ENCODE results near the gene MGAT5B. TPM values are rescaled to one million over a fixed set of nuclear protein-coding genes. Genes with fewer than 3 reads are reported as not detected.

MGAT5B gene
- total and polyA plus RNA-seq, 3 experiments from 2014 or later: 0.17 to 0.46 (median 0.40) TPM

DNA sequence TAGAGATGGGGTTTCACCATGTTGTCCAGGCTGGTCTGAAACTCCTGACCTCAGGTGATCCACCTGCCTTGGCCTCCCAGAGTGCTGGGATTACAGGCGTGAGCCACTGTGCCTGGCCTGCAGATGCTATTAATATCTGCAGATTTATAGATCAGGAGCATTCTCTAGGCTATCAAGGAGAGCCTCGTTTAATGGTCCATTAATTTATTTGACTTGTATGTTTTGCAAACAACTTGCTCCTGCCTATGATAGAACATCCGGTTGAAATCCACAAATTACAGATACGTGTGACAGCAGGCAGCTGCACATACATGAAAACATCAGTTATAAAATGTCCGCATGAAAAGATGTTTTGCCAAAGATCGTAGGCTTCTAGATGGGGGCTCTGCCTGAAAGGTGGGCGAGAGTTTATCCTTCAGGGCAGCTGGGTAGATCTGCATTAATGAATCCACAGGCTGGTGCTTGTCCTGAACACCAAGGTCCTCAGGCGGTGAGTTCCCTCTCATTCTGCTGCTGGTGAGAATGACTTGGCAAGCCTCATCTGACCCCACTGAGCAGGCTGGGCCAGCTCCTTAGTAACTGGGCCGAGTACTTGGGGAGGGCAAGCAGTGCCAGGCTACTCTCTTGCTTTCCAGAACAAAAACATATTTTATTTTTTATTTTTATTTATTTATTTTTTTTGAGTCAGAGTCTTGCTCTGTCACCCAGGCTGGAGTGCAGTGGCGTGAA lies 37.1 kb upstream of the MGAT5B start:
- CTCF ChIA-PET: no interaction called here

DNA sequence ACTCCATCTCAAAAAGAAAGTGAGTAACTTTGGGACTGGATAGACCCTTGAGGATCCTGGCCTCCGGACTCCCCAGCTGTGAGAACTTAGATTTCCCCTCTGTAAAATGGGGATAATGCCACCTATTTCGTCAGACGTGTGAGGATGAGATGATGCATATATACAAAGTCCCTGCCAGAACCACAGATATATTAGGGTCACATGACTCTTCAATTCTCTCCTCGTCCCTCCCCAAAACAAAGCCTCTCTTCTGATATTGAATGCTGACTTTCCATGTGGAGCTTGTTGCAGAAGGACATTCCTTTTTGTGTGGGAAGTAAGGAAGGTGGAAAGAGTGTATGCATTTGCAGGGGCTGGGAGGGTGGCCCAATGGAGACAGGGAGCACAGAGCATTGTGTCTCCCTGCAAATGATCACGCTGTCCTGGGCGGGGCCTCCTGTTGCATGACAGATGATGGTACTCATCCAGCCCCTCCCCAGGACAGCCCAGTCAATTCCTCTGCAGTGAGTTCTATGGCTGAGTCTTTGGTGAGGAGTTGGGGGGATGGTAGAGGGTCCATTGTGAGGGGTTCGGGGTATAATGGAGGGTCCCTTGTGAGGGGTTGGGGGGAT lies 35.1 kb upstream of the MGAT5B start:
- H3K36me3 Mint-ChIP-seq: no peaks in the 10 kb centered on the region

More for the DNA sequence above, 37.1 kb upstream of the MGAT5B start:
- no peak for DNase-seq
- Mint-ChIP-seq H3K36me3 (no peaks in the 10 kb centered on the region), H3K27ac (peak overlapping the region in 1 of 8 donors; percentile 15), H3K9me3 (no peaks in the 10 kb centered on the region), H3K4me1 (no peaks in the 10 kb centered on the region), H3K27me3 (peaks cover 8 to 9% of the 10 kb centered on the region in 2 donors), H3K4me3 (no peak overlapping the region)
- no peaks in the 10 kb centered on the region for H3K9me3 ChIP-seq (ENCODE audit: low read length)
- no peak overlapping the region for H3K27ac ChIP-seq (ENCODE audit: low read depth, low read length)
- no peaks in the 10 kb centered on the region for H3K4me1 ChIP-seq (ENCODE audit: insufficient read depth, low read length)
- no peaks in the 10 kb centered on the region for H3K27me3 ChIP-seq (ENCODE audit: insufficient read depth, low read length, poor library complexity, severe bottlenecking)
- H3K4me3 ChIP-seq (ENCODE audit: low read length): no peak overlapping the region
- H3K36me3 ChIP-seq (ENCODE audit: insufficient read depth, low read length): no peaks in the 10 kb centered on the region
- POLR2A ChIA-PET: interaction anchor here (0.6 kb wide), 1 partner anchor 708 kb away, joined by 9 read pairs; no protein-coding TSS in a partner anchor

DNA sequence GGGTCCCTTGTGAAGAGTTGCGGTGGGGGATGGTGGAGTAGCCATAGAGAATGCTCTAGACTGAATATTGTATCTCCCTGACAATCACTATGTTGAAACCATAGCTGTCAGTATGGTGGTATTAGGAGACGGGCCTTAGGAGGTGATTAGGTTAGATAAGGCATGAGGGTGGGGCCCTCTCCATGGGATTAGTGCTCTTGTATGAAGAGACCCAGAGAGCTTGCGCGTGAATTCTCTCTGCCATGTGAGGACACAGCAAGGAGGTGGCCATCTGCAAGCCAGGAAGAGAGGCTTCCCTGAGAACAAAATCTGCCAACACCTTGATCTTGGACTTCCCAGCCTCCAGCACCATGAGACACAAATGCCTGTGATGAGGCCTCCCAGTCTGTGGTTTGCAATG lies 34.5 kb upstream of the MGAT5B start:
- no peak overlapping the region for H3K4me3 ChIP-seq (ENCODE audit: low read length)
- no peak overlapping the region for H3K27ac ChIP-seq (ENCODE audit: low read depth, low read length)
- H3K36me3 Mint-ChIP-seq: no peaks in the 10 kb centered on the region
- ChIA-PET CTCF (no interaction called here), POLR2A (no interaction called here)
- no peaks in the 10 kb centered on the region for H3K9me3 ChIP-seq (ENCODE audit: low read length)
- no peaks in the 10 kb centered on the region for H3K9me3 Mint-ChIP-seq
- H3K36me3 ChIP-seq (ENCODE audit: insufficient read depth, low read length): no peaks in the 10 kb centered on the region
- no peaks in the 10 kb centered on the region for H3K4me1 Mint-ChIP-seq
- H3K27me3 Mint-ChIP-seq: peaks cover 4 to 5% of the 10 kb centered on the region in 2 donors
- no peaks in the 10 kb centered on the region for H3K27me3 ChIP-seq (ENCODE audit: insufficient read depth, low read length, poor library complexity, severe bottlenecking)
- no peak overlapping the region for H3K27ac Mint-ChIP-seq
- H3K4me1 ChIP-seq (ENCODE audit: insufficient read depth, low read length): no peaks in the 10 kb centered on the region
- no peak overlapping the region for H3K4me3 Mint-ChIP-seq
- no peak for DNase-seq

More for the DNA sequence above, 35.1 kb upstream of the MGAT5B start:
- Histone ChIP-seq H3K4me3 (ENCODE audit: low read length) (no peak overlapping the region), H3K9me3 (ENCODE audit: low read length) (no peaks in the 10 kb centered on the region), H3K36me3 (ENCODE audit: insufficient read depth, low read length) (no peaks in the 10 kb centered on the region), H3K27ac (ENCODE audit: low read depth, low read length) (no peak overlapping the region), H3K27me3 (ENCODE audit: insufficient read depth, low read length, poor library complexity, severe bottlenecking) (no peaks in the 10 kb centered on the region), H3K4me1 (ENCODE audit: insufficient read depth, low read length) (no peaks in the 10 kb centered on the region)
- CTCF ChIA-PET: no interaction called here
- Mint-ChIP-seq H3K27ac (peak overlapping the region in 1 of 8 donors; percentile 11), H3K4me1 (no peaks in the 10 kb centered on the region), H3K27me3 (peaks cover 5 to 7% of the 10 kb centered on the region in 2 donors), H3K9me3 (no peaks in the 10 kb centered on the region), H3K4me3 (no peak overlapping the region)
- DNase-seq: no peak
- POLR2A ChIA-PET: interaction anchor here (0.6 kb wide), 1 partner anchor 80 kb away, joined by 3 read pairs; no protein-coding TSS in a partner anchor

DNA sequence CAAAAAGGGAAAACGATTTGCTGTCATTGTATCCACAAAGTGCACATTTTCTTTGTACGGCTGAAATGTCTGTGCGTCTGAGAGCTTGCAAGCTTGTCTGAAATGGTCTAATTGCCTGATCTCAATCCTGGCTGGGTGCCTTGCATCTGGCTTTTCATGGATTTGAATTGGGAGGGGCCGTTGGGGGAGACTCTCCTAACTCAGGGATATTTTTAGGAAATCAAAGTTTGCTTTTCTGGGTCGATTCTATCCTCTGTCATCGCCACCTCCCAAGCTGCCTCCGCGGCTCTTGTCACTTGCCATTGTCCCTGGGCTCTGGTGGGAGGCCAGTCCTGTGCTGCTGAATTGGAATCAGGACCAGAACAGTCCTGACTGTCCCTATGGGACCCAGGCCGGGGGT lies 33.3 kb upstream of the MGAT5B start:
- Mint-ChIP-seq H3K4me1 (peaks cover 2 to 8% (median 5%) of the 10 kb centered on the region in 3 donors), H3K9me3 (no peaks in the 10 kb centered on the region), H3K36me3 (no peaks in the 10 kb centered on the region), H3K4me3 (no peak overlapping the region), H3K27ac (no peak overlapping the region), H3K27me3 (peaks cover 5 to 7% of the 10 kb centered on the region in 2 donors)
- H3K4me1 ChIP-seq (ENCODE audit: insufficient read depth, low read length): peaks cover 7% of the 10 kb centered on the region
- H3K36me3 ChIP-seq (ENCODE audit: insufficient read depth, low read length): no peaks in the 10 kb centered on the region
- H3K27ac ChIP-seq (ENCODE audit: low read depth, low read length): no peak overlapping the region
- no peak for DNase-seq
- no peaks in the 10 kb centered on the region for H3K27me3 ChIP-seq (ENCODE audit: insufficient read depth, low read length, poor library complexity, severe bottlenecking)
- ChIA-PET CTCF (no interaction called here), POLR2A (no interaction called here)
- H3K4me3 ChIP-seq (ENCODE audit: low read length): no peak overlapping the region
- no peaks in the 10 kb centered on the region for H3K9me3 ChIP-seq (ENCODE audit: low read length)

DNA sequence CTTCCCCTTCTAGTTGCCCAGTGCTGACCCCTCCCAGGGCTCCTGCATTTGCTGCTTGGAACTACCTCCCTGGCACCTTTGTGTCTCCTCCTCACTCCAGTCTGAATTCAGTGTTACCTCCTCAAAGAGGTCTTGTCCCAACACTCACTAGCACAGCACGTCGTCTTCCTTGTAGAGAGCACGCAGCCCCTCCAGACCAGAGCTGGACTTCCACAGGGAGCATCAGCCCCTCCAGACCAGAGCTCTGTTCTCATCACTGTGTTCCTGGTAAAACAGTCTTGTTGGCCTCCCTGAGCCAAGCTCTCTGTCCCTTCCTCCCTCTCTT lies 27.8 kb upstream of the MGAT5B start:
- CTCF ChIA-PET: interaction anchor here (0.7 kb wide), 1 partner anchor 113 kb away, joined by 3 read pairs; no protein-coding TSS in a partner anchor
- Histone ChIP-seq H3K27ac (ENCODE audit: low read depth, low read length) (no peak overlapping the region), H3K27me3 (ENCODE audit: insufficient read depth, low read length, poor library complexity, severe bottlenecking) (peaks cover 23% of the 10 kb centered on the region), H3K4me3 (ENCODE audit: low read length) (no peak overlapping the region), H3K36me3 (ENCODE audit: insufficient read depth, low read length) (no peaks in the 10 kb centered on the region), H3K9me3 (ENCODE audit: low read length) (no peaks in the 10 kb centered on the region), H3K4me1 (ENCODE audit: insufficient read depth, low read length) (peaks cover 10% of the 10 kb centered on the region)
- Mint-ChIP-seq H3K27me3 (peaks cover 34 to 41% of the 10 kb centered on the region in 2 donors), H3K4me1 (peaks cover 12 to 26% (median 16%) of the 10 kb centered on the region in 3 donors), H3K36me3 (no peaks in the 10 kb centered on the region), H3K27ac (peak overlapping the region in 1 of 8 donors; percentile 45), H3K9me3 (peaks cover 0 to 3% (median 0%) of the 10 kb centered on the region in 5 donors), H3K4me3 (peak overlapping the region in 5 of 7 donors; percentile 23 to 79 (median 34))
- POLR2A ChIA-PET: no interaction called here
- DNase-seq: no peak

DNA sequence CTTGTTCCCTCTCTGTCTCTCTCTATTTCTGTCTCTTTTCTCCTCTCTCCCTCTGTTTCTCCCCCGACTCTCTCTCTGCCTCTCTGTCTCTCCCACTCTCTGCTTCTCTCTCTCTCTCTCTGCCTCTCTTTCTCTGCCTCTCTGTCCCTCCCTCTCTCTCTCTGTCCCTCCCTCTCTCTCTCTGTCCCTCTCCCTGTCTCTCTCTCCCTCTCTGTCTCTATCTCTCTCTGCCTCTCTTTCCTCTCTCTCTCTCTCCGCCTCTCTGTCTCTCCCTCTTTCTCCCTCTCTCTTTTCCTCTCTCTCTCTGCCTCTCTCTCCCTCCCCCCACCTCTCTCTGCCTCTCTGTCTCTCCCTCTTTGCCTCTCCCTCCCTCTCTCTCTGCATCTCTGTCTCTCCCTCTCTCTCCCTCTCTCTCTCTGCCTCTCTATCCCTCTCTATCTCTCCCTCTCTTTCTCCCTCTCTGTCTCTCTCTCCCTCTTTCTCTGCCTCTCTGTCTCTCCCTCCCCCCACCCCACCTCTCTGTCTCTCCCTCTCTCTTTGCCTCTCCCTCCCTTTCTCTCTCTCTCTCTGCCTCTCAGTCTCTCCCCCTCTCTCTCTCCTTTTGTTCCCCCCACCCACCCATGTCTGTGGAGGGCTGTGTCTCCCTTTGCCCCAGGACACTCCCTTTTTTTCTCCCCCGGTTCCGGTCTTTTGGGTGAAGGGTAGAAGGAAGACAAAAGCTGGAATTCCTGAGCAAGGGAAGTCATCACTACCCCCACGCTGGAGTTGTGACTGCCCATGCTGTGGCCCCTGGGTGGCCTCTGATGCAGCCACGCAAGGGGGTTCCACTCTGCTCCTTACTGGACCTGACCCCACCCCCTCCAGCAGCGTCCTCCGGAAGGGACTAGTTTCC lies 27.1 kb upstream of the MGAT5B start:
- CTCF ChIA-PET: no interaction called here

DNA sequence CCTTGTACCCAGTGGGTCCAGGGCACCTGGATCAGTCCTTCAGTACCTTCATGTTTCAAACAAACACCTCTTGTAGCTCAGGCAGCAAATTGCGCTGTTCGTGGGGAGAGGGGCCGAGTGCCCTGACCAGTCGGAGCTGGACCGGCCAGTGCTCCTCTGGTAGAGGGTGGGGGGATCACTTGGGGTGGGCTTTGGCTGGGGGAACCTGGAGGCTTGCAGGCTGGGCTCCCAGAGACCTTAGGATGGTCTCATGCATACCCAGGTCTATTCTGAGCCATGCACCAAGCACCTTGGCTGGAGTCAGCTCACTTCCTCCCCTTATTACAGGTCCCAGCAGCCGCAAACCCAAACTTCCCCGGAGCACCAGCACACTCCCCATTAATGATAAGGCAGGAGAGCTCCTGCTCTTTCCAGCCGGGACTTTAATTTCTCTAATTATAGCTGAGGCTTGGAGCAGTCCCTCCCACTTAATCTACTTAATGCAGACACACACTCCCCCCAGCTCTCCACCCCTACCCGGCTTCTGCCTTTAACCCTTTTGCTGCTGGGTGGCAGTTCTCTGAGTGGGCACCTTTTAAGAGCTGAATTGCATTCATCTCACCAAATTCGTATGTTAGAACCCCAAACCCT lies 26.3 kb upstream of the MGAT5B start:
- peaks cover 10% of the 10 kb centered on the region for H3K4me1 ChIP-seq (ENCODE audit: insufficient read depth, low read length)
- ChIA-PET POLR2A (interaction anchor here (0.7 kb wide), 1 partner anchor 88 kb away, joined by 3 read pairs; no protein-coding TSS in a partner anchor), CTCF (no interaction called here)
- peak overlapping the region in 1 of 8 donors; percentile 19 for H3K27ac Mint-ChIP-seq
- no peak for DNase-seq
- H3K4me3 ChIP-seq (ENCODE audit: low read length): no peak overlapping the region
- peaks cover 0 to 3% (median 0%) of the 10 kb centered on the region in 5 donors for H3K9me3 Mint-ChIP-seq
- H3K4me1 Mint-ChIP-seq: peaks cover 12 to 26% (median 16%) of the 10 kb centered on the region in 3 donors
- H3K36me3 Mint-ChIP-seq: no peaks in the 10 kb centered on the region
- no peaks in the 10 kb centered on the region for H3K9me3 ChIP-seq (ENCODE audit: low read length)
- H3K27me3 ChIP-seq (ENCODE audit: insufficient read depth, low read length, poor library complexity, severe bottlenecking): peaks cover 23% of the 10 kb centered on the region
- H3K4me3 Mint-ChIP-seq: no peak overlapping the region
- peaks cover 38 to 49% of the 10 kb centered on the region in 2 donors for H3K27me3 Mint-ChIP-seq
- no peaks in the 10 kb centered on the region for H3K36me3 ChIP-seq (ENCODE audit: insufficient read depth, low read length)
- no peak overlapping the region for H3K27ac ChIP-seq (ENCODE audit: low read depth, low read length)

More for the DNA sequence above, 27.1 kb upstream of the MGAT5B start:
- Mint-ChIP-seq H3K36me3 (no peaks in the 10 kb centered on the region), H3K27me3 (peaks cover 38 to 41% of the 10 kb centered on the region in 2 donors), H3K27ac (peak overlapping the region in 1 of 8 donors; percentile 66), H3K4me3 (peak overlapping the region in 1 of 7 donors; percentile 48), H3K4me1 (peaks cover 12 to 26% (median 16%) of the 10 kb centered on the region in 3 donors), H3K9me3 (peaks cover 0 to 3% (median 0%) of the 10 kb centered on the region in 5 donors)
- Histone ChIP-seq H3K27me3 (ENCODE audit: insufficient read depth, low read length, poor library complexity, severe bottlenecking) (peaks cover 23% of the 10 kb centered on the region), H3K9me3 (ENCODE audit: low read length) (no peaks in the 10 kb centered on the region), H3K27ac (ENCODE audit: low read depth, low read length) (no peak overlapping the region), H3K4me3 (ENCODE audit: low read length) (no peak overlapping the region), H3K4me1 (ENCODE audit: insufficient read depth, low read length) (peaks cover 10% of the 10 kb centered on the region), H3K36me3 (ENCODE audit: insufficient read depth, low read length) (no peaks in the 10 kb centered on the region)
- POLR2A ChIA-PET: interaction anchor here (0.7 kb wide), 1 partner anchor 88 kb away, joined by 3 read pairs; no protein-coding TSS in a partner anchor
- no peak for DNase-seq
